CD4-positive, alpha-beta T cell treated with Interleukin-17A for 1 hour (primary cell): ENCODE measurements around the gene LRP2.
"Not testable (repeated sequence)": the region's sequence is repeated elsewhere in the genome, so short reads cannot be mapped to it uniquely, and the experiment has no call there.

Source experiments
- DNase-seq: peaks from one replicate; pipeline ENCODE4 v3.0.0-alpha.2; 2020

LRP2 gene

DNA sequence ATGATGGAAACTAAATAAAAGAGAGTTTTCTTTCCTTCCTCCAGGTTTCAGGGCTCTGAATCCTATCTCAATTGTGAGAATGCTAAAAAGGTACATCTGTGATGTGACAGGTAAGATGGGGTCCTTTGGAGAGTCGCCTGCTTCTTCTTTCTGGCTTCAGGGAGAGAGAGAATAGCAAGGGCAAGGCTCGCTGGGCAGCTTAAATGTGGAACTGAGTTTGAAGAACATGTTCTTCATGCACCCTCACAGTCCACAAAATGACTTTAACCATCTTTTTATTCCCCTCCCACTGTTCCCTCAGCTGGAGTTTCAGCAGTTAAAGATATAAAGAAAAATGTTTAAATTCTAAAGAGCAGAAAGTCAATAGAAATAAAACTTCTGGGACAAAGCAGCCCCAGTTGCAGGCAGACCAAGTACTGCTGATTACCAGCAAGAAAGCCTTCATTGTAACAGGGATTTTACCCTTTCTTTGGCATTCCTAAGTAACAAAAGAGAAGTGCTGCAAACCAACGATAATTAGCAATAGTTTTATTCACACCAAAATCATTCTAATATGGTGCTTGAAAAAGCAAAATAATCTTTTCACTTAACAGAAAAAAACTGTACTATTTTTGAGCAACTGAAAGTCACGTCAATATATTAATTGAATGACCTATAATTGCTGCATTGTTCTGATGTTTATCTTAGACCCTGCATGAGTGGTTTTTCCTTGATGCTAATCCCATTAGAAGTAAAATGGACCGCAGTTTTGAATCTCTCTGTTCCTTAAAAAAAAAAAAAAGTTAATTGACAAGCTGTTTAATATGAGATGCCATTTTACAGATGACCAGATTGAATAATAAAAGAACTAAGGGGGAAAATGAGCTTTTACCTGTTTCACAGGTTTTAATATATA is 61.5 kb downstream of the LRP2 start:
- DNase-seq: no peak

DNA sequence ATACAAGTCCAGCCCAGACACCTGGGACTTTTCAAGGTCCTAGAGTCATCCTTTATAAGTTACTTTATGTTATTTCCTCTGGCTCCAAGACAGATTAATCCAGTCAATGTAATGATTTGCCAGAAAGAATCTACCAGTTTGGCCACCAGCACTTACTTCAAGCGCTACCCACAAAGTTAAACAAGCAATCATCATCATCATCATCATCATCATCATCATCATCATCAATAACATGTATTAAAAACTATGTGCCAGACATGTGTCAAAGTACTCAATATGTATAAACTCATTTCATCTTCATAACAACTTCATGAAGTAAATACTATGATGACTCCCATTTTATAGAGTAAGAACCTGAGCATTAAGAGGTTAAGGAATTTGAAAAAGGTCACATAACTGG is 64.3 kb downstream of the LRP2 start:
- DNase-seq: no peak

DNA sequence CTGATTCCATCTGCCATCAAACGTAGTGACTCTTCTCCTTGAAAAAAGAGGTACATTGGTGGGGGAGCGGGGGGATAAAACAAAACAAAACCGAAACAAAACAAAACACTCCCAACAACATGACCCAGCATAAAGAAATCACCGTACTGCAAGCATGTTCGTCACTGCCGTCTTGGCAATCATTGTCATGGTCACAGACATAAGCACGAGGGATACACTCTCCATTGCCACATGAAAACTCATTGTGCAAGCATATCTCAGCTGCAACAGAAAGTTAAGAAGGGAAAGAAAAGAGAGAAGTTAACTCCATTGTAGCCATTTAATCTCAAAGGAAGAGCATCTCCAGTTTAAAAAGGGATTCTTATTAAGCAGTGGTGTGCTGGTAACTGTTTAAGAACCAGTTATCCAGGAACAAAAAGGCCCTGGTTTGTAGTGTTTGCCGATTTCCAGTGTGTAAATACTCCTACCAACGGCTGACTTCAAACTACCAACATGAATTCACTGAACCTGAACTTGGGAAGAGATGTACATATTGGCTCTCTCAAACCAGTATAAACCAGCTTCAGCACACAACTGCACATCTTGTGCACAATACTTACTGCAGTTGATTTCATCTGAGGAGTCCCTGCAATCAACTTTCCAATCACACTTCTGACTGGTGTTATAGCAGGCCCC is 68.2 kb downstream of the LRP2 start:
- no peak for DNase-seq

DNA sequence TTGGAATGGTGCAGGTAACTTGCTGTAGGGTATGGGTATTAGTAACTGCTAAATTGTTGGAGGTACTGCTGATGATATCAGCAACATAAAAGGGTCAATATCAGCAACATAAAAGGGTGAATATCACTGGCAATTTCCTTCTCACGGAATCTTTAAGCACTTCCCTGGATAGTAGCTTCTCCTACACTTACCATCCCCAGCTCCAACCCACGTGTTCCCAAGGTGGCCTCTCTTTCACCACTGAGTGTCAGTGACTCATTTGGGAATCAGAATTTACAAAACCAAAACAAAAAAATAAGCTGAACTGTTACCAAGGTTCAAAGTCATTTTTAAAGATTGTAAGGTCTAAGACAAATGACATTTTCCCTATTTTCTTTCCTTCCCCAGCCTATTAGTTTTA is 70.8 kb downstream of the LRP2 start:
- DNase-seq: no peak

DNA sequence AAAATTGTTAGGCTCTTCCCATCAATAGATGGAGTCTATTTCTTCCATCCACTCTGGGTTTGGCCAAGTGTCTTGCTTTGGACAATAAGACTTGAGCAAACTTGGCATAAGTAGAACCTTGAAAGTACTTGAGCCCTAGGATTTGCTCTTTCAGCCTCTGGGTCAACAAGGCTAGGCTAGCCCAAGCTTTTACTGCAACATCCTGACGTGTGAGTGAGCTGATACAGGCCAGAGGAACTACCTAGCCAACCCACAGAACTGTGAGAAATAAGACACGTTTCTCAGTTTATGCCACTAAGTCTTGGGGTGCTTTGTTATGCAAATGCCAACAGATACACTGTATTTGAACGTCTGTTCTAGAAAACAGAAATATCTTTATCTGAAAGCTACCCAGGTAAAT is 71.9 kb downstream of the LRP2 start:
- no peak for DNase-seq

DNA sequence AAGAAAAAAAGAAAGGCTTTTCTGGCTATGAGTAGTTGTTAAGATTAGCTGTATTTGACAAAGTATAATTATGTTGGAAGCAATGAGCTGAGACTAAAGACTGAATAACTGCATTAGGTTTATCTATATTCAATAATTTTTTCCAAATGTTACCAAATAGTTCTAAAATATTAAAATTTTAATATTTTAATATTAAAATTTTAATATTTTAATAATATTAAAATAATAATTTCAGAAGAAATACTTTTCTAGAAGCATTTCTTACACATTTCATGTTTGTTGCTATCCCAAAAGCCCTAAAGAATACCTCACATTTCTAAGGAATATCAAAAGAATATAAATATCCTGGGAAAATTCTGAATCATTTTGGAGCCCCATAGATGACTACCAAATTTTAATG is 74.7 kb downstream of the LRP2 start:
- no peak for DNase-seq

DNA sequence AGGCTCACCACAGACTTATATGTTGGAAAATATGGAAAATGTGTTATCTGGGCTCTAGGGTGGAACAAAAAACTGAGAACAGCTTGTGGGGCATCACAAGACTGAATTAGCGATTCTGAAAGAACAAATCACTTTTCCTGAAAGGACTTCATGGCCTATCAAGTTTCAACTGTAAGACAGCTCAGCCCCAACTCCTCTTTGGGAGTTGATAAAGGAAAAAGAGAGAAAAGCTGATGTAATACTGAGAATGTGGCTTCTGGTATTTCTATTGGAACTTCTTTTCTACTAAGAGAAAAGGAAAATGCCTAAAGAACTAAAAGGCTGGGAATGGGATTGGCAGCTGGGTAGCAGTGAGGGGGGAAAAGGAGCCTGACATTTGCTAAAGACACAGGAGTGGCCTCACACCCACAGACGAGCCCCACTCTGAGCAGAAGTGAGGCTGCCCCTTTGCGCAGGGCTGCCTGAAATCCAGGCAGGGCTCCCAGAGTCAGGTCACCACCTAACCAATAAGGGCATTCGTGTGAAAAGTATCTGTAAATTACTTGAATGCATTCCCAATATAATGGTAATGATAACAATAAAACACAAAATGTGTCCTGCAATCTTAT is 75.6 kb downstream of the LRP2 start:
- DNase-seq: no peak

DNA sequence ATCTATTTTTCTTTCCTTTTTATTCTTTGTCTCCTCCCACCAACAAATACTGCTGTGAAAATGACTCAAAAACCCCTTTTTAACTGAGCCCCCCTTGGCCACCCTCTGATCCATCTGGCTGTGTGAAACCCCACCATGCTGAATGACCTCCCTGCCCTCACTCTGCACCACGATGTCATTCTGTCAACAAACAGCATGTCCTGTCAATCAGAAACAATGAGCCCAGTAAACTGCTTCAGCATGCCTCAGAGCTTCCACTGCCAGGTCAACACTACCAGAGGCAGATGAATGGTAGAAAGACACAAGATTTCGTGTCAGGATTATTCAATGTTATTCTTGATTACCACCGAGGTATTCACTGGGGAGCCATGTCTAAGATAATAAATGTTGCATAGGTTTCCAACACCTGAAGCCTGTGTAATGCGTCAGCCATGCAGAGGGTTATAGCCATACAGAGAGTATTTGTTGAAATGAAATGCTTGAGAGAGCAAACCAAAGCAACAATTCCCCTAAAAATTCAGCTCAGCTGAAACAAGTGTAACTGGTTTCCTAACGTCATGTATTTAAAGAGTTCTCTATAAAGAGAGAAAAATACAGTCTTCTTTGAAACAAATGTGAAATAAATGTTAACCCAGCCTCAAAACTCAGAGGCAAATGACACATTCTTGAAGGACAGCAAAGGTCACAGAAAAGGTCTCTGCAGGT is 76.7 kb downstream of the LRP2 start:
- DNase-seq: no peak

DNA sequence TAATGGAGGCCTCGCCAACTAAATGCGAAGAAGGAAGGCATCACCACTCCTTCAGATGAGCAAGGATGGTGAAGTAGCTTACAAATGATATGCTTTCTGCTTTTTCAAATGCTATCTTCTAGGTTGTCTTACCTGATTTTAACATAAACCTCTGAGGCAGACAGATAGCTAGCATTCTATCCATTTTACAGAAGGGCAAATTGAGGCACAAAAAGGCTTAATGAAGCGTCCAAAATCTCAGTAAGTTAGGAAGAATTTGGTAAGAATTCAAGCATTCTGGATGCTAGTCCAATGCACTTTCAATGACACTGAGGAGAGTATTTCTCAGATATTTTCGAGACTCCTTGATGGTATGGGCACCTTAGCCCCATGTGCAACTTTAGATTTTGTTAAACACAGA is 81.8 kb downstream of the LRP2 start:
- no peak for DNase-seq

DNA sequence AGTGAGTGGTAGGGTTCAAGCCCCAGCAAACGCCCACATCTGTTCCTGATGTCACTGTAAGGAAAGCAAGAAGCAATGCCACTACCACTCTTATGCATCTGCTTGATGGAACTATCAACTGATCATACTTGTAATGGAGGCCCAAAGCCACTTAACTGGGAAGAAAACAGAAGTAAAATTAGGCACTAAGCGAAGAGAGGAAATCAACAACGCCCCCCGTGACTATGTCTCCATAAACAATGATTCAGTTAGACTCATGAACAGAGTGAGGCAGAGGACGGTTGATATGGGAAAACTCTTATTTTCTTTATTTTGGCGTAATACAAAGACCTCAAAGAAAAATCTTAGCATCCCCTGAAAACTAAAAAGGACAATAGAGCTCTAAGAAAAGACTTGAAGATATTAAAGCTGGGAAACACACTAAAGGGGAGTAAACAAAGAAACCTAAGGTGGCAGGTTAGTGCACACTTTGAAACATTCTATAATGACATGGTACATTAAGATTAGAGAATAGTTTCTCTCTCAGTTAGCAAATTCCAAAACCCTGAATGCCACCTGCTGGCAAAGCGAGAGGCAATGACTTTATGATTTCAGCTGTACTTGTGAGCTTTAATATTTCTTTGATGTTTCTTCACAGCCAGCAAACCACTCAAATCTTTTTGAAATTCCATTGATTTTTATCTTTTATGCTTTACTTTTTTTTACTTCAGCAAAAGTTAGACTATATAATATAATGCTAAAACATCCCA is 86.5 kb downstream of the LRP2 start:
- DNase-seq: no peak

DNA sequence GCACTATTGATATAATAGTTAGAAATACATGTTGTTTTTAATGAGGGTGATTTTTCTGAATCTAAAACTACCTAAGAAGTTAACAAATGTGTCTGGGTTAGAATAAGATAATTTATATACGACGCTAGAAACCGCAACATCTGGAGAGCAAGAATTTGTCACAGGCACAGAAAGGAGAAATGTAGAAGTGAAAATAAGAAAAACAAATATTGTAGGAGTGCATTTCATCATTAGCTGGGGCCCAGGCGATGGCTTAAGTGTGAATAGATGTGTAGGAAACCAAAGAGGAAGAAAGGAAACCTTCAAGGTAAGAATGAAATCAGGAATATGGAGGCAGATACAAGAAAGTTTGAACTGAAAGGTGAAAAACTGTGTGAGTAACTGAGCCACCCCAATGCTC is 90.3 kb downstream of the LRP2 start:
- no peak for DNase-seq

DNA sequence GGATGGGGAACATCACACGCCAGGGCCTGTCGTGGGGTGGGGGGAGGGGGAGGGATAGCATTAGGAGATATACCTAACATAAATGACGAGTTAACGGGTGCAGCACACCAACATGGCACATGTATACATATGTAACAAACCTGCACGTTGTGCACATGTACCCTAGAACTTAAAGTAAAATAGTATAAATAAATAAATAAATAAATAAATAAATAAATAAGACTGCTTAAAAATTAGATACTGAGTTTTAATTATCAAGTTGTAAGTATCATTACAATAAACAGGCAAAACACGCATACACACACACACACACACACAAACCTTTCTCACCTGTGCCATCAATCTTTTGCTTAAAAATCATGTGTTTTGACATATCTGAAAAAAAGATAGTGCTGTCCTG is 91.8 kb downstream of the LRP2 start:
- DNase-seq: not testable (repeated sequence)

DNA sequence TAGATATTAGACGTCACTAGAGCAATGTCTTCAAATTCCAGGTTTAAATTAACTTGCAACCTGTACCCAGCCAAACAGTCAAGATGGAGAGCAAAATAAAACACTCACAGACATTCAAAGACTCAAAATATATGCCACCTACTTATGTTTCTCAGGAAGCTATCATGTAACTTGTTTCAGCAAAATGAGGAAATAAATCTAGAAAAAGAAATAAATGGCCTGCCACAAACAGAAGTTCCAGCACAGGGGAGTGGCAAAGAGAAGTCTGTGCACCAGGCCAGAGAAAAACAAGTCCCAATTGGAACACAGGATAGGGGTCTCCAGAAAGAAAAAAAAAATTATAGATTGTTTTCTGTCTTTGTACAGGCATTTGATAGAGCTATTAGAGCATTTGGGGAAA is 96.7 kb downstream of the LRP2 start:
- no peak for DNase-seq

DNA sequence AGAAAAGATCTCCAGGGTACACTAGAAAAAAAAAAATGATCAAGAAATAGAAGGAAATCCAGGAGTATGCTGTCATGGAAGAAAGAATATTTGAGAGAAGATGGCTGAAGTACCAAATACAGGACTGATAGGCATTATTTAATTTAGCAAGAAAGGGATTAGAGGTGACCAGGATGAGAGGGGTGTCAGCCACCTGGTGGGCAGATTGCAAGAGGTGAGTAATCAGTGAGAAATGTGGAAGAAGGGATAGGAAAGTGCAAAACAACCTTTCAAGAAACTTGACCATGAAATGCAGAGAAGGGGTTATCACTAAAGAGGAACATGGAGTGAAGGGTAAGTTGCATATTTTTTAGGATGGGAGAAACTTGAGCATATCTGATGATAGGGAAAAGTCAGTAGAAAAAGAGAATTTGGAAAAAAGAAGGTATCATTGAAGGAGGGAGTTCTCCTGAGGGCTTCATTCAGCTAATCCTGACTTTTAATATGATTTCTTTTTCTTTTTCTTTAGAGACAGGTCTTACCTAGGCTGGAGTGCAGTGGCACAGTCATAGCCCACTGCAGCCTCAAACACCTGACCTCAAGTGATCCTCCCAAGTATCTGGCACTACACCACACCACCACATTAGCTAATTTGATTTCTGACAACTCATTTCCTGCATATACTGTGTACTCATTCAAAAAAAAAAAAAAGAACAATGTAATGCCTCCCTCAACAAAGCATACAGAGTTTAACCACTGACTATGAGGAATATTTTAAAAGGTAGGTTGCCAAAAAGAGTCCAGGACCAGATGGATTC is 101.3 kb downstream of the LRP2 start:
- no peak for DNase-seq

DNA sequence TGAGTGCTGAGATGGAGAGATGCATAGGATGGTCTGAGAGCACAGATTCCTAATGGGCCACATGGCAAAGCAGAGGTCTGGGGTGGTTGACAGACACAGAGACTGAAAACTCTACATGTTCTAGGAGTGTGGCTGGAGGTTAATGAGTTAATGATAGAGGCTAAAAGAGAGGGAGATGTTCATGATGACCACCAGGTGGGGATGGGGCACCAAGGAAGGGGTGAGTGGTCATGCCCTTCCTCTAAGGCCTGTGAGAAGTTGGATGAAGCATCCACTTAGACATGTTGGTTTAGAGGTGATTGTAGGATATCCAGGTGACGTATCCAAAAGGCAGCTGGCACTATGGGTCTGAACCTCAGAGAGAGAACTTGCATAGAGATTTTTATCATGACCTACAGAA is 102.1 kb downstream of the LRP2 start:
- no peak for DNase-seq

DNA sequence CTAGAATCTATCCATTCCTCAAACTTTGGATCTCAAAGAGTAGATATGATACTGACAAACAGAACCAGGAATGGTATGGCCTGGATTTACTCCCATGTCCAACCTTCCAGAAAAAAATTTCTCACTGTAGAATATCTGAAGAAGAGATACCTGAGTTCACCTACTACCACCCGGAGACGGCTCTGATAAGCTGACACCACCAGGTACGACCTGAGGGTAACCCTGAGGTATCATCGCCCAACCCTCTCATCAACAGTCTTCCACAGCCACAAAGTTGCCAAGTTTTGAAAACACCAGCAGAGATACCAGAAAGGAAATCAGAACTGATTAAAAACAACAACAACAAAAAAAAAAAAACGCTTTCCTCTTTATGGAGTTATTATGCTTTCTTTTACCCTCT is 102.9 kb downstream of the LRP2 start:
- DNase-seq: no peak

DNA sequence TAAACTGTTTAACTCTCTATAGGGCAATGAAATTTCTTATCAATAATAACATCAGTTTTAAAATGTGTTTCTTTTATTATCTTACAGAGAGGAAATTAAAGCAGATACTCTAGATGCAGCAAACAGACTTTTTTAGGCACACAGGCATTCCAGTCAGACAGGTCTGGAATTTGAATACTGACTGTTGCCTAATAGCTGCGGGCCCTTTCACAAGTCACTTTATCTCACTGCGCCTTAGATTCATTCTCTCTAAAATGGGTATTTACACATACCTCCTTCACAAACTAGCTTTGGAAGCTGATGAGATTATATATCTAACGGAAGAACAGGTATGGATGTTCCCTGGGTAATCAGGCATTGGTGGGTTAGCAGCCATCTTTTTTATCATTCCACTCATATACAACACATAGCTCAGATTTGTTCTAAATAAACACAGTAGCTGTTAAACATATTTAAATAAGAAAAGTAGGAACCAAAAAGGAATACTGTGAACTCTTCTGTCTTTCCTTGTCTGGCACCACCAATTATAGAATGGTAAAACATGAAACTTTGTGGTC is 104.2 kb downstream of the LRP2 start:
- DNase-seq: no peak

DNA sequence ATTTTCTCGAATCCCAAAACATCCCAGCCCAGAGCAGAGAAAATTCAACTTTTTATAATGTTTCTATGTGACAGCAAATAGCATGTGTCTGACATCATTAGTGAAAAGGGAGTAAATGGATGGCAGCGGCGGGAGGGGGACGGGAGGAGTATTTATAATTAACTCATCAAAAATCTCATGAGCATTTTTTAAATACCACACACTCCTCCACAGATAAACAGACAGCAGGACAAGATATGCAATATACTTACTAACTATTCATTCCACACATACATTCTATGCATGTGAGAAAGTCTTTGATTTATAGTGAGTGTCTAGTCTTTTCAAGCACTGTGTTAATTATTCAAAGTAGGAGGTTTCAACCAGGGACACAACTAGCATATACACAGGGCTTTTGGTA is 107.6 kb downstream of the LRP2 start:
- no peak for DNase-seq

DNA sequence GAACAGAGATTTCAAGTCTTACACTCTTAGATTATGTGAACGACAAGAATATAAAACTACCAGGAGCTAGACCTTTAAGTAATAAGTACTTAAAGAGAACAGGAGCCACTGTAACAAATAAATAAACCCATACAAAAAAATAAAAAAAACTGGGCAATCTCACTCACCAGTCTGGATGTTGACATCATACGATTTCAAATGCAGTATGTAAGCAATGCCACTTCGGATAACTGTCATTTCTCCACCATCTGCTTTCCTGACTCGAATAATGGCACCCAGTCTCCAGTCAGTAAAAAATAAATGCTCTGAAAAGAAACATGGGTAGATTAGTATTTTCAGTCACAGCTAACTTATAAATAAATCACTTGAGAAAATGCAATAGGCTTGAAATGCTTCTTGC is 115.1 kb downstream of the LRP2 start:
- DNase-seq: no peak

DNA sequence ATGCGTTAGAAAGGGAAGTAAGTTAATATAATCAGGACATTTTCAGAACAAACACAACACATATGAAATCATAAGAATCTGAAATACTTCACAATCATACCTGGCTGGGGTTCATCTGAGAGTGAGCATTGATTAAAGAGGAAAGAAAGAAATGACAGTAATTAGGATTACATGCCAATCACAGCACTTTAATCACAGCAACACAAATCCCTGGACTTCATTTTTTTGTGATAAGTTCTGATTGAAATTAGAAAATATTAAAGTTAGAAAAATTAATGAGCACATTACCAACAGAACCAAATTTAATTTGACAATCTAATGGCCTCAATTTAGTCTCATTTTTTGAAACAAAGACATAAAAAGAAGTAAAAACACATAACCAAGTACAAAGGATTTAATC is 121.9 kb downstream of the LRP2 start:
- no peak for DNase-seq

DNA sequence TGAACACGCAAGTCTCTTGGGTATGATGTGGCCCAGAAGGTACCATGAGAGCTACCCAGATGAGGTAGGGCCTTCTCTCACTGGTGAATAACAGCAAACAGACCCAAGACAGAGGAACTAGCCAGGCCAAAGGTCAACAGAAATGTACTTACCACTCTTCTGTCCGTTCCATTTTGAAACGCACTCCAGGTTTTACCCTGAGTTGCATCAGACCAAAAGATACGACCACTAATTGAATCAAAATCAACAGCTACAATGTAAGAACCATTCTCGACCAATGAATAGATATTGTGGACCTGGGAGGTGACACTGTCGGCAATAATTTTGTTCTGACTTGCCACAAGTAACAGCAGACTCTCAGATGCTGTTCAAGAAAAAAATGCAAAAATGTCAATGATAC is 124.4 kb downstream of the LRP2 start:
- no peak for DNase-seq

DNA sequence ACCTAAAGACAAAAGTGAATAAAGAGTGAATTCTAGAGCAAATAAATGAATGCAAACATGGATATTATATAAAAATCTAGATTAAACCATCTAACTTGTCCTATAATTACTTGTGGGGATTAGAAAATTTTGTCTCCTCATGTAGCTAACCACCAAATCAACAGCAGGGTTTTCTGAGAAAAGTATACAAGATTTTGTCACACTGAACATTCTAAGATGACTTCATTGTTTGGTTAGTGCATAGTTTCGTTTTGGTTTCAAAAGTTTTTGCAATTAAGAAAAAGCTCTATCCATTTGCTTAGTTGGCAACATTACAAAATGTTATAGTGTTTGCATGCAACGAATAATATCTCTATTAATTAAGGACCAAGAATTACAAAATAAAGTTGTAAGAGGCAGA is 125.0 kb downstream of the LRP2 start:
- no peak for DNase-seq
